Suprapubic skin (tissue), 4 donors: ENCODE results near the gene EPB41L4B.

ENCODE experiments used
- EP300 ChIP-seq: sonication (generic); formaldehyde crosslinking; IDR thresholded peaks from one replicate; pipeline ENCODE4 v1.6.1; 2017; ENCODE audit warnings: antibody characterized with exemption
- POLR2A ChIP-seq, 2 donors: fragments of 450-650 bp; IDR thresholded peaks; one replicate each; pipeline ENCODE4 v1.6.1; 2017; ENCODE audit warnings: antibody characterized with exemption in 2 of 2, mild to moderate bottlenecking in 2 of 2, moderate library complexity in 2 of 2
- POLR2AphosphoS5 ChIP-seq, 3 donors: sonication (generic); formaldehyde crosslinking; IDR thresholded peaks; one replicate each; pipeline ENCODE4 v1.6.1; 2017; ENCODE audit warnings: antibody characterized with exemption in 3 of 3
- TF ChIP-seq, protein P1 (sequence below), 2 donors: fragments of 200-600 bp in 1 of 2; fragments of 450-650 bp in 1 of 2; sonication (generic) in 1 of 2; IDR thresholded peaks; one replicate each; pipeline ENCODE4 v1.5.1; 2016 to 2019; ENCODE audit warnings: antibody characterized with exemption in 2 of 2, mild to moderate bottlenecking in 1 of 2, moderate library complexity in 1 of 2

DNA sequence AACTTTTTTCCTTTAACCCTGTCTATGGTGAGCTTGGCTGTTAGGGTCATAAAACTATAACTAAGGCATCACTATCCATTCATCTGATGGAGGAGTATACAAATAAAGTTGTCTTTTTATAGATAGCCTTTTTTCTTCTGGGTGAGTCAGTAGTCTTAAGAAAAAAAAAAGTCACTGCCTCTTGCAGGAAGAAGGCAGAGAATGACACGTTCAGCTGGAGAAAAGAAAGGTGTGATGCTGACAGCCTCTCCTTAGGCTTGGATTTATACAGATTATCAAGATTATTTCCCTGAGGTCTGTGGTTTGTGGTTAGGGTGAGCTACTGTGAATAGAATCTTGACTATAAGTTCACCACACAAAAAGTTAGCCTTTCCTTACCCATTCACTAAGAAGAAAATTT lies 23.0 kb downstream of the EPB41L4B start:
- TF ChIP-seq, protein P1, sequence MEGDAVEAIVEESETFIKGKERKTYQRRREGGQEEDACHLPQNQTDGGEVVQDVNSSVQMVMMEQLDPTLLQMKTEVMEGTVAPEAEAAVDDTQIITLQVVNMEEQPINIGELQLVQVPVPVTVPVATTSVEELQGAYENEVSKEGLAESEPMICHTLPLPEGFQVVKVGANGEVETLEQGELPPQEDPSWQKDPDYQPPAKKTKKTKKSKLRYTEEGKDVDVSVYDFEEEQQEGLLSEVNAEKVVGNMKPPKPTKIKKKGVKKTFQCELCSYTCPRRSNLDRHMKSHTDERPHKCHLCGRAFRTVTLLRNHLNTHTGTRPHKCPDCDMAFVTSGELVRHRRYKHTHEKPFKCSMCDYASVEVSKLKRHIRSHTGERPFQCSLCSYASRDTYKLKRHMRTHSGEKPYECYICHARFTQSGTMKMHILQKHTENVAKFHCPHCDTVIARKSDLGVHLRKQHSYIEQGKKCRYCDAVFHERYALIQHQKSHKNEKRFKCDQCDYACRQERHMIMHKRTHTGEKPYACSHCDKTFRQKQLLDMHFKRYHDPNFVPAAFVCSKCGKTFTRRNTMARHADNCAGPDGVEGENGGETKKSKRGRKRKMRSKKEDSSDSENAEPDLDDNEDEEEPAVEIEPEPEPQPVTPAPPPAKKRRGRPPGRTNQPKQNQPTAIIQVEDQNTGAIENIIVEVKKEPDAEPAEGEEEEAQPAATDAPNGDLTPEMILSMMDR (IDR thresholded peaks at IDR 0.05), result no peak
- TF ChIP-seq POLR2A (IDR thresholded peaks at IDR 0.05) (no peak), POLR2AphosphoS5 (IDR thresholded peaks at IDR 0.05) (no peak), EP300 (no peak)
